ENCODE data around the gene R3HCC1L. TPM values are rescaled to one million over a fixed set of nuclear protein-coding genes. Genes with fewer than 3 reads are reported as not detected.

The R3HCC1L gene
- 17.3 TPM for total RNA-seq

GRCh38 chr10:98134431-98135221 lies at the start of gene R3HCC1L:
R3HCC1L (plus strand) TSS chr10:98134657; CDS start chr10:98208115, 73,458 bp downstream.
- peak; percentile 85 for DNase-seq

- no peak for DNase-seq
These were observed 49.2 kb upstream of the R3HCC1L start for GRCh38 chr10:98085238-98085637.

DNA sequence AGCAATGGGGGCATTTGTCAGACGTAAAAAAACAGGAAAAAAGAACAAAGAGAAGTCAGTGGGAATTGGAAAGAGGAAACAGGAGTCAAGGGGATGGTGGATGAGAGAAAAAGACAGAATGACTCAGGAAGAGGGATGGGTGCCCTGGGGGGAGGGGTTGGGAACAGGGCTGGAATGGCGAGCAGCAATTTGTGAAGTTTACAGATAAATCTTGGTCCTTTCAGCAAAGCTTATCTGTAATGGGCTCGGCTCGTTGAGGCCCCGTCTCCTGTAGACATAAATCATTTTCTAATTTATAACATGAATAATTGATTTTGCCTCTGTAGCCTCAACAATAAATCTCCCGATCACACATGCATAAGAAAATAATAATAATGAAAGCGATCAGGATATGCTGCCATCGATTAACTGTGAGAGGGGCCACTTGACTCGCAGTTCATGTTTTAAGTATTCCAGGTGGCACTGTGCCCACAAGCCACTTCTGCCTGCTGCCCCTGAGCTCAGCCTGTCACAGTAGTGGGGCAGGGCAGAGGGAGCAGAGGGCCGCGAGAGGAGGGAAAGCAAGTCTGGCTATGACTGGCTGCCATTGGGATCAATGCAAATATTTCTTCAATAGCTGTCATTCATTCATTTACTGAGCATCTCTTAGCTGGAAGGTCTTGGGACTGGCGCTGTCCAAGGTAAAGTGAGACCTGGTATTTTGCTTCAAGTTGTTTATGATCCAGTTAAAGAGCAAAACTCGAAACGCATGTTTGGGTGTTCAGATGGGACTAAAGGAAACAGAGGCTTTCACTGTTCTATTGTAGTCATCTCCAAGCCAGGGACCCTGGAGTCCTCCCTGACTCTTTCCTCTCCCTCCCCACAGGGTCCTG lies 47.4 kb upstream of the R3HCC1L start:
- no peak for DNase-seq

DNA sequence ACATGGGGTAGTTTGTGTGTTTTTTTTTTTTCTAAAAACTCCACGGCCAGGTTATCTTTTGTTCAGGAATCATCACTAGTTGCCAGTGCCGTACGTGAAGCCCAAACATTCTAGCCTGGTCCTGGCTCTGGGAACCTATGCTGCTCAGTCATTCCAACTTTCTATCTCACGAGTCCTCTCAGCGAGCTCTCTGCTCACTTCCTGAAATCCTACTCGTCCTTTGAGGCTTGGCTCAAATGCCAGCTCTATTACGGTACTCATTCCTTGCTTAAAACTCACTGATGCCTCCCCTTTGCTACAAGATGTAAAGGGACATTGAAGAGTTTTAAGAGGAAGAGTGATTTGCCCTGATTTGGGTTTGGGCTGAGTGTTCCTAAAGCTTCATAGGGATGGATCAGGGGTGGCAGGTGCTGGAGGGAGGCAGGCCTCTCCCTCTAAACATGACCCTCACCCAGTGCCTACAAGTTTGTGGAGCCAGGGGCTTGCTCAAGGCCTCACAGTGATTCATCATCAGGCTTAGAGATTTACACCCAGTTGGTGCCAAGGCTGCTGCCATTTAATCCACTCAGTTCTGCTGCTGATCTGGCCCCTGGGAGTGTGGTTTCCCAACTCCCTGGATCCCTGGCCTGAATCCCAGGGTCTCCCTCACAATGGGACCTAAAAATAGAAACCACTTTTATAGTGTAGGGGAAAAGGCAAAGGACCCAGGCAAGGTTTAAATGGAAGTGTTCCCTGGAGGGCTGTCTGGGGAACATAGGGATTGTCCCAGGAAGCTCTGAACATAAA lies 46.1 kb upstream of the R3HCC1L start:
- DNase-seq: no peak

- no peak for DNase-seq
These were observed 43.6 kb upstream of the R3HCC1L start for GRCh38 chr10:98090822-98091221.

DNA sequence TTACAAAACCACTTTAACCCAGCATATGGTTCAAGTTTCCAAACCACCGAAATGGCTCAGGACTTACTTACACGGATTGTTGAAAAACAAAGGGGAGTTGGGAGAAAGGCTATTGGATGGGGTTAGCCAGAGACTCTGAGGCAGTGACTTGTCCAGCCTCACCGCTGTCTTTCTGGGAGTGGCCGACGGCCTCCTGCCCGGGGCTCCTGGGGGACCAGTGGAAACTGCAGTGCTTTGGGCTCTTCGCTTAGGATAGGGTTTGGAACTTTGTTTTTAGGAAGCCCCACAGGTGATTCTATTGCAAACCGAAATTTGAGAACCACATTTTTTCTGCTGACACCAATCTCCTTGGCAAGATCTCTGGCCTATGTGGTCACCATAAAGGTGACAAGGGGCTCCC lies 38.1 kb upstream of the R3HCC1L start:
- DNase-seq: no peak

DNA sequence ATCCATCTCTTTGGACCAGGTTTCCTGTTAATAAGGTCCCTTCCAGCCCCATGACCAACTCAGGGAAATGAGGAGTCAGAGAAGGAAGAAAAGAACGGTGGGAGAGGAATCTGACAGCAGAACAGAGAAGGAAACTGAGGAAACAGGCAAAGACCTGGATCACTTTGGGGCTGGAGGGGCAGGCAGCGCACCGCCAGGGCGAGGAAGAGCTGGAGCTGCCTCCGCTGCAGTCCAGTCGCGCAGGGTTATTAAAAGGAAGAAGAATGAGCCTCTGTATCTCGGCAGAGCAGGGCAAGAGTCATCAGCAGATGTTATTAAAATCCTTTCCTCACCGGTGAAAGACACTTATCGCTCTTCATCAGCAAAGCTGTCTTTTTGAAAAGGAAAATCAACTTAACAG lies 37.7 kb upstream of the R3HCC1L start:
- DNase-seq: no peak

GRCh38 chr10:98097175-98097574 lies 37.3 kb upstream of the R3HCC1L start:
- DNase-seq: no peak

DNA sequence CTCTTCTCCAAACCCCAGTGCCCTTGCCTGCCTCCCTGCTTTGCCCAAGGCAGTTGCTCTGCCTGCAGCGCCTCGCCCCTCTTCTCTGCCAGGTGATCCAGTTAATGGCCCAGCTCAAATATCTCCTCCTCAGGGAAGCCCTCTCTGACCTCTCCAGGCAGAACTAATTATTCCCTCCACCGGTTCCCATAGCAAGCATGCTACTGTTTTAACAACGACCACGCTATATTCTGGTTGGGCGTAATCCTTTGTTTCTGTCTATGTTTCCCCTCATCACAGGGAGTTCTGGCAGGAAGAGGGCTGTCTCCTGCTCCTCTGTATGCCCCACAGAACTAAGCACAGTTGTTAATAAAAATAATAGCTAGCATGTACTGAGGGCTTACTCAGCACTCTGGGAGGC lies 36.8 kb upstream of the R3HCC1L start:
- no peak for DNase-seq

DNA sequence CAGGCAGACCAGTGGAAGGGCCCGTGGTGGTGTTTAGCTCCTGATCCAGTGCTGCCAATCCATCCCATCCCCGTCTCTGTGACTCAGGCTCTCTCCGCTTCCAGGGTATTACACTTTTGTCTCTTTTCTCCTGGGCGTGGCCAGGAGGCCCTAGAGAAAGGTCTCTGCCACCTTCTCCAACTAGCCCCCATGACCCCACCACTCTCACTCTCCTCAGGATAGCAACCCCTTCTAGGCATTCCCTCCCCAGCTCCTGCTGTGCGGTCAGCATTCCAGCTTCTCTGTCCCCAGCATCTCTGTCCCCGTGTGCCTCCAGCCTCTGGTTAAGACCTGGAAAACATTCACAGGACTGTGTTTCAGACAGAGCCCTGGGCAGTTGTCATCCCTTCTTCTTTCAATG lies 36.2 kb upstream of the R3HCC1L start:
- no peak for DNase-seq

GRCh38 chr10:98100476-98100875 lies 34.0 kb upstream of the R3HCC1L start:
- DNase-seq: no peak

GRCh38 chr10:98101366-98101765 lies 33.1 kb upstream of the R3HCC1L start:
- no peak for DNase-seq

DNA sequence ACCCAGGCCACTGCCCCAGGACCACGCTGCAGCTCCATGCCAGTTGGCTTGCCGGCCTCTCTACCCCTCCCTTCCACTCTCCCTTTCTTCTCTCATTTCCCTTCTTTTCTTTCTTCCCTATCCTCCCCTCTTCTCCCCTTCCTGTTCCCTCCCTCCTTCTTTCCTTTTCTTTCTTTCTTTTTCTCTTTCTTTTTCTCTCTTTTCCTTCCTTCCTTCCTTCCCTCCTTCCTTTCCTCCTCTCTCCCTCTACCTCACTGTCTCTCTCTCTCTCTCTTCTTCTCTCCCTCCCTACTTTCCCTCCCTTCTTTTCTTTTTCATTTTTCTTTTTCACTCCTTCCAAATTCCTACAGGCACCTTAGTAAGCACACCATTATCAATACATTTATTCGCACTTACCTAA lies 30.3 kb upstream of the R3HCC1L start:
- DNase-seq: no peak

- DNase-seq: no peak
These were observed 27.9 kb upstream of the R3HCC1L start for GRCh38 chr10:98106531-98106930.

- DNase-seq: no peak
These were observed 26.6 kb upstream of the R3HCC1L start for GRCh38 chr10:98107644-98108430.

DNA sequence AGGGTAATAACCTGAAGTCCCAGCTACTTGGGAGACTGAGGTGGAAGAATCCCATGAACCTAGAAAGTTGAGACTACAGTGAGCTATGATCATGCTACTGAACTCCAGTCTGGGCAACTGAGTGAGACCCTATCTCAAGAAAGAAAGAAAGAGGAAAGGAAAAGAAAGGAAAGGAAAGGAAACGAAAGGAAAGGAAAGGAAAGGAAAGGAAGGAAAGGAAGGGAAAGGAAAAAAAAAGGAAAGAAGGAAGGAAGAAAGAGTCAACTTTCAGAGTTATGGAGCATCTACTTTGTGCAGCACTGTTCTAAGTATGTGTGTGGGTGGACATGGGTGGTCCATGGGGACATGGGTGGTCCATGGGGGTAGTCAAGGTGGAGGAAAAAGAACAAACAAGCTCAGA lies 24.1 kb upstream of the R3HCC1L start:
- DNase-seq: no peak

DNA sequence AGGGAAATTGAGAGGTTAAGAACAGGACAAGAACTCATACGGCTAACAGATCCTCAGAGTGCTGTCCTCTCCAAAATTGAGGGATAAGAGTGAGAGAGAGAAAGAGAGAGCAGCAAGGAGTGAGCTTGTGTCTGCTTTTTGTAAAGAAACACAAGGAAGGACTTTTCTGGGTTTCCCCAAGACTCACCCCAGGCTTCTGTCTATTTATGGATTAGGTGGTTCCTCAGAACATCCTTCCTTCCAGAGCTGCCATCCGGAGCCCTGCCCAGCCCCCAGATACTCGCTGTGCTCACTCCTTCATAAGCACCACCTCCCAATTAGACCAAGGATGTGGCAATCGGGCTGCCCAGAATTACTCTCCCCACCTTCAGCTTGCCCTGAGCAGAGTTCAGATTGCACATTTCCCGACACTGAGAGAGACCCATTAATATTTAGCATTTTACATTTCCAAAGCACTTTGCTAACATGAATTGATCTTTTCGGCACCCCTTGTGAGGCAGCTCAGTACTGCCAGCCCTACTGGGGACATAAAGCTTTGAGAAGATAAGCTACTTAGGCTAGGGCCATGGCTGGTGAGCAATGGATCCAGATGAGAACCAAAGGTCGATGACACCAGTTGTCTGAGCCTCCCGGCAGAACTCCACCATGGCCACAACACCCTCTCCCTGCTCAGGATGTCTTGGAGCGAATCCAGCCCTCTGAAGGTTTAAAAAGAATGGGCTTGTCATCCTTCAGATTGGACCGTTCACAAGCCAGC lies 19.2 kb upstream of the R3HCC1L start:
- no peak for DNase-seq

- no peak for DNase-seq
These were observed 14.6 kb upstream of the R3HCC1L start for GRCh38 chr10:98119891-98120290.

DNA sequence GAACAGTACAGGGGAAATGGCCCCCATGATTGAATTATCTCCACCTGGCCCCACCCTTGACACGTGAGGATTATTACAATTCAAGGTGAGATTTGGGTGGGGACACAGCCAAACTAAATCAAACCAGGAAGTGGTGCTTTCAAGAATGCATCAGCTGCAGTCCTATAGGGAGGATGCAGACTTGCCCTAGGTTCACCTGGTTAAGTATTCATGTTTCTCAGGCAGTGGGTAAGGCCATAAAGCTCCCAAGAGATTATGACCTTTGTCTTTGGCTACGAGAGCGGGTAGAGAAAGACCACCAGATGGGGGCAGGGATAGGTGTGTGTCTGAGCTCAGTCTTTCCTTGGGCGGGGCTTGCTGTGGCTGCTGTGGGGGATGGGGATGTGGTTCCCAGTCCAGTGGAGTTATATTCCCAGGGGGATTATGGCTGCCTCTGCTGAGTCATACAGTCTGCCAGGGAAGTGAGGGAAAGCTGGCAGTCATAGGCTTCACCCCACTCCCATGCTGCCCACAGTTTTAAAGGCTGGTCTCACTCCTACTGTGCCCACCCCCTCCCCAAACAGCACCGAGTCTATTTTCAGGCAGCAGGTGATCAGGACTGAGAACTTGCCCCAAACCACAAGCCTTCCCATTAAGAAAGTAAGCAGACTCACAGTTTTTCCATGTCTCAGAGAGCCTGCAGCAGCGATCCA lies 8.4 kb upstream of the R3HCC1L start:
- DNase-seq: no peak

DNA sequence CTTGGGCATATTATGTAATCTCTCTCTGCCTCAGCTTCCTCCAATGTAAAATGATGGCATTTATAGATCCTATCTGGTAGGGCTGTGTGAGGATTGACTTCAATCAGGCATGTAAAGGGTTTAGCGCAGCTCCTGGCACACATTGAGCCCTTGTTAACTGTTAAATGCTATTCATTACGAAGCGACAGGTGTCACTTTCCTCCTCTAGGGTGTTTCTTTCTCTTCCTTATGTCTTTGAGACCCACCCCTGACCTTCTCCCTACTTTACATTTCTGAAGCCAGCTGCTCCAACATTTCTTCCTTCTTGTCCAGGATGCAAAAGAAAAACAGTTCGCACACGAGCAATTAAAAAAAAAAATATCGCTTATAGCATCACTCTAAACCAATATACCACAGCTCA lies 5.7 kb upstream of the R3HCC1L start:
- DNase-seq: no peak

DNA sequence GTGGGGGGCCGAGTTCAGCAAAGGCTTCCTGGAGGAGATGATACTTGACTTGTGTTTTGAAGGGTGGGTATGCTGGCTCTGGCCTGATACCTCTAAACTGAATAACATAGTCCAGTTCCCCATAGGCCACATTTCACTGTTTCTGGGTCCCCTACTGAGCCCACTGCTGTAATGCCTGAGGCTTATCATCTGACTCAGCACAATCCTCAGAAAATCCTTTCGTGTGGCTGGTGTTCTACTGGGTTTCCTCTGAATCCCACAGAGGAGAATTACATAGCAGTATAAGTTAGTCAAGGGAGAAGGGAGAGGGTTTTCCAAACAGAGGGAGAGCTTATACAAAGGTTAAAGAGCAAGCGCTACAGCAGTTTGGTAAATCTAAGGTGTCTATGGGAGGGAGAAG lies 2.8 kb upstream of the R3HCC1L start:
- DNase-seq: no peak

Measured in occipital lobe (tissue), 2 donors.